GM12874 (cell line): ENCODE data around the gene LRRFIP1.

Source experiments
- TF ChIP-seq, protein P1 (sequence below): IDR thresholded peaks from 2 replicates; pipeline ENCODE4 v1.5.1; 2011; ENCODE audit warnings: low read depth, mild to moderate bottlenecking, control low read depth, low read length, moderate library complexity; ENCODE audit not compliant: insufficient read depth

Gene LRRFIP1

DNA sequence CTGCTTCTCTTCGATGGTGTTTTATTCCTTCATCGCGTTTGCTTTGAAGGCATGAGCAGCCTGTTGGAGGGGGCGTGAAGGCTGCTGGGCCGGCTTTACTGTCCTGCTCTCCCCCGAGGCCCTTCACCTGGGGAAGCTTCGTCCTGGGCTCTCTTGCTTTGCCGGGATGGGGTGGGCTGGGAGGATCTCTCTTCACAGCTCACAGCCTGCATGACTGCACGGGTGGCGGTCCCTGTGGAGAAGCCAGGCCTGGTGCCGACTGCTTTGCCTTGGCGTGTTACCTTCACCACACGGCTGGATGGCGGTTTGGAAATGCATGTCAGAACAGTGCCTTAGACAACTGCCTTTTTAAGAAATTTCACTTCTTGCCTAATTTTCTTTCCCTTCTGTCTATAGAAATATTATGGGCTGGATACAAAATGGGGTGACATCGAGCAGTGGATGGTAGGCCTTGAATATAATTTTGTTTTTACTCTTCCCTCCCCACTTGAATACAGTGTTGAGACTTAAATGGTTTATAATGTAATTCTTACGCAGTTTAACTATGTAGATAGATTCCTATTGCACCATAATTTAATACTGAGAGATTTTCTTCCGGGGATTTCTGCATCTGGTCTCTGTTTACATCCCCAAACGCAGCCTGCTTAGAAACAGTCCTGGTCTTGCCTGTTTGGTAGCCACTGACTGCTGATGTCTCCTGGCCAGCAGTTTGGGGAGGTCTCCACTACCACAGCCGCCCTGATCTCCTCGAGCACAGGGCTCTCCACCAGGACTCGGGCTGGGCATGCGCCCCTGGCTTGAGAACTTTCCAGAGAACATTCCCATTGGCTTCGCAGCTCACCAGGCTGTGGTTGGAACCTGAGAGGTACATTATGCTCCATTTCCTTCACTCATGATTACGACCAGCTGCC, 90.2 kb downstream of the LRRFIP1 start:
- TF ChIP-seq, protein P1, sequence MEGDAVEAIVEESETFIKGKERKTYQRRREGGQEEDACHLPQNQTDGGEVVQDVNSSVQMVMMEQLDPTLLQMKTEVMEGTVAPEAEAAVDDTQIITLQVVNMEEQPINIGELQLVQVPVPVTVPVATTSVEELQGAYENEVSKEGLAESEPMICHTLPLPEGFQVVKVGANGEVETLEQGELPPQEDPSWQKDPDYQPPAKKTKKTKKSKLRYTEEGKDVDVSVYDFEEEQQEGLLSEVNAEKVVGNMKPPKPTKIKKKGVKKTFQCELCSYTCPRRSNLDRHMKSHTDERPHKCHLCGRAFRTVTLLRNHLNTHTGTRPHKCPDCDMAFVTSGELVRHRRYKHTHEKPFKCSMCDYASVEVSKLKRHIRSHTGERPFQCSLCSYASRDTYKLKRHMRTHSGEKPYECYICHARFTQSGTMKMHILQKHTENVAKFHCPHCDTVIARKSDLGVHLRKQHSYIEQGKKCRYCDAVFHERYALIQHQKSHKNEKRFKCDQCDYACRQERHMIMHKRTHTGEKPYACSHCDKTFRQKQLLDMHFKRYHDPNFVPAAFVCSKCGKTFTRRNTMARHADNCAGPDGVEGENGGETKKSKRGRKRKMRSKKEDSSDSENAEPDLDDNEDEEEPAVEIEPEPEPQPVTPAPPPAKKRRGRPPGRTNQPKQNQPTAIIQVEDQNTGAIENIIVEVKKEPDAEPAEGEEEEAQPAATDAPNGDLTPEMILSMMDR, result no peak

DNA sequence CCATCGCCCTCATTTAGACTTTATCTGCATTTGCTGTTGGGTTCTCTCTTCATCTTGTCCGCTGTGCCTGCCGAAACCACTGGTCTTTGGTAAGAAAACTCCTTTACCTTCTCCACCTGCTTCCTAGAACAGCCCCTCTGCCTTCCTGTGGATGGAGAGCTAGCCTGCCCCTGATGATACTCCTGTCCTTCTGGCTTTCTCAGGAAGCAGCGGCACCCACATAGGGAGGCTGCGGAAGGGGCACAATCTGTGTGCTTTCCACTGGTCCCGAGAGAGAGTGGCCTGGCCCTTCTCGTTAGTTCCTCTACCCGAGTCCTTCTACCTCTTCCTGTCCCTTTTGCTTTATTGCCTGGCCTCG, 90.9 kb downstream of the LRRFIP1 start:
- TF ChIP-seq, protein P1, result no peak

DNA sequence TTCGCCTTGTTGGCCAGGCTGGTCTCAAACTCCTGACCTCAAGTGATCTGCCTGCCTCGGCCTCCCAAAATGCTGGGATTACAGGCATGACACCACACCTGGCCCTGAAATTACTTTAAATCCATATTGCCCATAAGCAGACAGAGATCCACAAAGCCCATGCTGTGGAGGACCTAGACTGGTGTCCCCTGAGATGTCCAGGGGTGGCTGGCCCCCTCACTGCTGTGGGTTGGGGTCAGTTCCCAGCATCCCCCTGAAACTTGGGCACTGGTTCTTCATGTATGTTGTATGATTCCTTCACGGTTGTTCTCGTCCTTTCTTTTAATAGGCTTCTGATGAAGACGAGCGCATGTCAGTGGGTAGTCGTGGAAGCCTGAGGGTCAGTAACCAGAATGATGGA, 93.1 kb downstream of the LRRFIP1 start:
- TF ChIP-seq, protein P1, result no peak

DNA sequence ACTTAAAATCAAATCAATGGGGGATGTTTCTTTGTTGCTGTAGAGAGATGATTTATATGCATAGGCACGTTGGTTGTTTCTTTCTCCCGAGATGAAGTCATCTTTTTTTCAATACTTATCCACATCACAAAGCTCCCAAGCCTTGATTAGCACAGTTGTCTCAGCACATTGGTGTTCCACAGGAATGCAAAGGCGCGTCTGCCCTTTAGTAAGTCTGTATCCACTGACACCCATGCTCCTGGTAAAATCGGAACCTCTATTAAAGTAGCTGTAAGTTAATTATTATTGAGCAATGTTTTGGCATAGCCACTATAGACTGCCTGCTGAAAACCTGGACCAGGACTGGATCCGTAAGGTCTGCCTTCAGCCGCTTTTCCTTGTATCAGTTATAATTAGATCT, 93.6 kb downstream of the LRRFIP1 start:
- TF ChIP-seq, protein P1, result no peak

DNA sequence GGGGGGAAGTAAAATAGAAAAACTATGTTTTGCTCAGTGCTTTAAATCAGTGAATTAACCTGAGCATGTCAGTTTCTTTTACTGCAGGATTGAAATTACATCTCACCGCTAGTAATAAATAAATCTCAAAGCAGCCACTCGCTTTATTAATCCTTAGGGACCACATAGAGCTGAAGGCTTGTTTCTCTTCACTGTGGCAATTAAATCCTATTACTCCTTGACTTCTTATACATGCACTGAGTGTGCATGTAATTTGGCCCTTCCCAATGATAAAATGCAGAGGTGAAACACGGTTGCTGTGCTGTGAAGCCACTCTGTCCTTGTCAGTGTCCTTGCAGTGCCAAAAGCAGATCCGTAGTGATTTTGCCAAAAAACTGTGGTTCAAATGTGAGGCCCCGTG, 94.1 kb downstream of the LRRFIP1 start:
- TF ChIP-seq, protein P1, result no peak

DNA sequence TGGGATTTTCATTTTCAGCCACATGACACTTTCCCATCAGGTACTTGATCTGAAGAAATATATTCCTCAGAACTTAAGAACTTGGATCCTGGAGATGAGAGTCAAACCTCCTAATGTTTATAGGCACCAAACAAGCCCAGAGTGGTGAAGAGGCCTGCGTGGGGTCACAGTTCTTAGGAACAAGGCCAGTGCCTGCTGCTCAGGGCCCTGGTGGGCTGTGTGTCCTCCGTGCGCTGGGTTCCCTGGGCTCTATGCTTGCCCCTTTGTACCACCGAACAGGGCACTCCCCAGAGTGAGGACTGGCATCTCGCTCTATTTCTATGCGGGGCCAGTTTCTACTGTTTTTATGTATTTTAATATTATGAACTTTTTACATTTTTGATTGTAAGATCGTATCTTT, 95.2 kb downstream of the LRRFIP1 start:
- TF ChIP-seq, protein P1, result no peak

DNA sequence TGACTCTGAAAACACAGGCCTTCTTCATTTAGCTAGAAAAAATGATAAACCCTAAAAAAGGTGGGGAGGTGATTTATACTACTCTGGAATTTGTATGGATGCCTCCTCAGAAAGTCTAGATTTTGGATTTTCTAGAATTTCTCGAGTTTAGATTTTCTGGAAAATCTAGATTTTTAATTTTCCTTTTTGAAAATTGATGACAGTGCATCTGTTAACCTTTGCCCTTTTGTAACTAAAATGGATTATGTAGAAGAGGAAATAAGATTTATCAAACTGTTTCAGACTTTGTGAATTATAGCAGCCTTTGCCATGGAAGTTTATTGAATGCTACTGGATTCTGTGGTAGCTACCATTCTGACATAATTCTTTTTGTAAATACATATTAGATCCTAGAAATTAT, 95.6 kb downstream of the LRRFIP1 start:
- TF ChIP-seq, protein P1, result no peak
